ENCODE results near the gene EDNRB.

DNA sequence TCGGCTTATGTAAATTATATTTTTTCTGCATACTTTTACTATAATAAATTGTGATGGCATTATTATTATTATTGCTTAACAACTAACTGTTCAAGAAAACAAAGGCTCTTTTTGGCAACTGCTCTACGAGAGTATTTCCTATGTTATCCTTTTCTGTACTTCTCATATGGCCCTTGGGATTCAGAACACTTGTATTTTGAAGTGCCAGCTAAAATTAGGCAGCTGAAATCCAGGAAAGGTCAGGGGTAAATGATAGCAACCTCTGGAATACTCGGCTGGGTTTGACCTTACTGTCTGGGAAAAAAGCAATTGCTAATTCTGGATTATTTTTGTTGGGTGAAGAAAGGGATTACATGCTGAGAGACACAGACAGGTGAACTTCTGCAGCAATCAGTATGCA, 23.9 kb downstream of the EDNRB start:
- TF ChIP-seq, protein P1, sequence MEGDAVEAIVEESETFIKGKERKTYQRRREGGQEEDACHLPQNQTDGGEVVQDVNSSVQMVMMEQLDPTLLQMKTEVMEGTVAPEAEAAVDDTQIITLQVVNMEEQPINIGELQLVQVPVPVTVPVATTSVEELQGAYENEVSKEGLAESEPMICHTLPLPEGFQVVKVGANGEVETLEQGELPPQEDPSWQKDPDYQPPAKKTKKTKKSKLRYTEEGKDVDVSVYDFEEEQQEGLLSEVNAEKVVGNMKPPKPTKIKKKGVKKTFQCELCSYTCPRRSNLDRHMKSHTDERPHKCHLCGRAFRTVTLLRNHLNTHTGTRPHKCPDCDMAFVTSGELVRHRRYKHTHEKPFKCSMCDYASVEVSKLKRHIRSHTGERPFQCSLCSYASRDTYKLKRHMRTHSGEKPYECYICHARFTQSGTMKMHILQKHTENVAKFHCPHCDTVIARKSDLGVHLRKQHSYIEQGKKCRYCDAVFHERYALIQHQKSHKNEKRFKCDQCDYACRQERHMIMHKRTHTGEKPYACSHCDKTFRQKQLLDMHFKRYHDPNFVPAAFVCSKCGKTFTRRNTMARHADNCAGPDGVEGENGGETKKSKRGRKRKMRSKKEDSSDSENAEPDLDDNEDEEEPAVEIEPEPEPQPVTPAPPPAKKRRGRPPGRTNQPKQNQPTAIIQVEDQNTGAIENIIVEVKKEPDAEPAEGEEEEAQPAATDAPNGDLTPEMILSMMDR (IDR thresholded peaks at IDR 0.05) = no peak
- TF ChIP-seq POLR2A (IDR thresholded peaks at IDR 0.05) = no peak
